Measurements from ENCODE around the gene C1QTNF8.

DNA sequence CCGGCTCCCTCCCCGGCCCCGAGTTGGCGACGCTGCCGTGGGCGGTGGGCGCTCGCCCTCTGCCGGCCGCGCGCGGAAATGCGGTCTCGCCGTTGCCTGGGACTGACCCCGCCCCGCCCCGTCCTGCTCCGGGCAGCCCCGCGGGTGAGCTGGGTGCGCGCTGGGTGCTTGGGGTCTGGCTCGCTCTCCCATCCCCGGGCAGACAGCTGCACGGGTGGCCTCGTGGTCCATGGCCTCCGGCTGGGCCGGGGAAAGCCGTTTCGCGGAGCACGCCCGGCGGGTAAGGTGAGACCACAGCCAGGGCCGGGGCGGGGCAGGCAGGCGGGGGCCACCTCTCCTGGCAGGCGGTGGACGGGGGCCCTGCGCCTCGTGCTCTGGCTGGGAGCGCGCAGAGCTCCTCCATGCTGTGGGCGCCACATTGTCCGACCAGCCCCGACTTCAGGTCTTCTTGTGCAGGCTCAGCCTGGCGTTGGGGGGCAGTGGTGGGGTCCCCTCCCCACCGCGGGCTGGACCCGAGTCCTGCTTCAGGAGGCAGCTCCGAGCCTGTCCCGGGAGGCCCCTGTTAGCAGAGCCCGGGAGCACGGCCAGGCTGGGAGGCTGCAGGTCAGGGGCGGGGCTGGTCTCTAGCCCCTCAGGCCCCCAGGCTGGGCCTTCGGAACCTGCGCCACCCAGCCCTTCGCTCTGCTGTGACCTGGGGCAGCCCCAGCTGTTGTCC is 7.0 kb upstream of the C1QTNF8 start:
- TF ChIP-seq ZNF670 (tag by site-specific recombination; IDR thresholded peaks at IDR 0.05; ENCODE audit: low read depth) = no peak
- TF ChIP-seq, protein P1, sequence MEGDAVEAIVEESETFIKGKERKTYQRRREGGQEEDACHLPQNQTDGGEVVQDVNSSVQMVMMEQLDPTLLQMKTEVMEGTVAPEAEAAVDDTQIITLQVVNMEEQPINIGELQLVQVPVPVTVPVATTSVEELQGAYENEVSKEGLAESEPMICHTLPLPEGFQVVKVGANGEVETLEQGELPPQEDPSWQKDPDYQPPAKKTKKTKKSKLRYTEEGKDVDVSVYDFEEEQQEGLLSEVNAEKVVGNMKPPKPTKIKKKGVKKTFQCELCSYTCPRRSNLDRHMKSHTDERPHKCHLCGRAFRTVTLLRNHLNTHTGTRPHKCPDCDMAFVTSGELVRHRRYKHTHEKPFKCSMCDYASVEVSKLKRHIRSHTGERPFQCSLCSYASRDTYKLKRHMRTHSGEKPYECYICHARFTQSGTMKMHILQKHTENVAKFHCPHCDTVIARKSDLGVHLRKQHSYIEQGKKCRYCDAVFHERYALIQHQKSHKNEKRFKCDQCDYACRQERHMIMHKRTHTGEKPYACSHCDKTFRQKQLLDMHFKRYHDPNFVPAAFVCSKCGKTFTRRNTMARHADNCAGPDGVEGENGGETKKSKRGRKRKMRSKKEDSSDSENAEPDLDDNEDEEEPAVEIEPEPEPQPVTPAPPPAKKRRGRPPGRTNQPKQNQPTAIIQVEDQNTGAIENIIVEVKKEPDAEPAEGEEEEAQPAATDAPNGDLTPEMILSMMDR (tag by site-specific recombination; IDR thresholded peaks at IDR 0.05) = peak; percentile 62; the same call in 1 of the 2 replicates
